ENCODE measurements around the gene TYK2. TPM values are rescaled to one million over a fixed set of nuclear protein-coding genes. Genes with fewer than 3 reads are reported as not detected.
"Not testable (repeated sequence)": the region's sequence is repeated elsewhere in the genome, so short reads cannot be mapped to it uniquely, and the experiment has no call there.

TYK2 gene
- total and polyA plus RNA-seq, 2 experiments from 2014 or later = 60.4 to 85.5 TPM

GRCh38 chr19:10368101-10368803 lies 12.1 kb downstream of the TYK2 start:
- Histone ChIP-seq H3K27me3 (replicated peaks; ENCODE audit: insufficient read depth) (no peaks in the 10 kb centered on the region), H3K9me2 (ENCODE audit: insufficient read depth) (no peaks in the 10 kb centered on the region), H3F3A (ENCODE audit: insufficient read depth) (no peaks in the 10 kb centered on the region), H3K79me2 (ENCODE audit: insufficient read depth) (no peaks in the 10 kb centered on the region), H4K20me1 (ENCODE audit: insufficient read depth) (no peaks in the 10 kb centered on the region), H3K4me2 (ENCODE audit: unreplicated experiment) (no peak overlapping the region), H3K9ac (no peak overlapping the region), H2AFZ (no peak overlapping the region), H3K4me3 (no peak overlapping the region), H3K27ac (no peak overlapping the region), H3K4me1 (ENCODE audit: insufficient read depth) (no peaks in the 10 kb centered on the region), H3K36me3 (ENCODE audit: low read depth) (peaks cover 9% of the 10 kb centered on the region; the same call in 1 of the 2 replicates), H3K9me3 (ENCODE audit: low read depth) (no peaks in the 10 kb centered on the region)
- WGBS, 2 experiments (ENCODE audit: low coverage in 1 of 2, low lambda C conversion rate in 2 of 2, missing lambda C conversion rate in 2 of 2) = 93 to 94% methylated on average over 15 of the region's 15 CpGs
- no peak for TF ChIP-seq EZH2phosphoT487 (IDR thresholded peaks at IDR 0.05; ENCODE audit: insufficient read depth, low read depth)
- no peak for TF ChIP-seq EZH2 (IDR thresholded peaks at IDR 0.05; ENCODE audit: insufficient read depth, poor library complexity, severe bottlenecking)
- DNase-seq = peak; percentile 26
- in situ Hi-C loops (cut with MboI) = no loop called here

GRCh38 chr19:10366950-10367512 lies 13.3 kb downstream of the TYK2 start:
- H3K36me3 ChIP-seq (ENCODE audit: low read depth); H3K9ac ChIP-seq; in situ Hi-C loops (cut with MboI); H2AFZ ChIP-seq; H3K27me3 ChIP-seq (replicated peaks; ENCODE audit: insufficient read depth); H3K9me2 ChIP-seq (ENCODE audit: insufficient read depth); DNase-seq; H3K9me3 ChIP-seq (ENCODE audit: low read depth); H3K79me2 ChIP-seq (ENCODE audit: insufficient read depth); H3K4me1 ChIP-seq (ENCODE audit: insufficient read depth); H4K20me1 ChIP-seq (ENCODE audit: insufficient read depth); H3K4me3 ChIP-seq; H3K27ac ChIP-seq; H3K4me2 ChIP-seq (ENCODE audit: unreplicated experiment); H3F3A ChIP-seq (ENCODE audit: insufficient read depth): not testable (repeated sequence)
- WGBS, 2 experiments (ENCODE audit: low coverage in 1 of 2, low lambda C conversion rate in 2 of 2, missing lambda C conversion rate in 2 of 2) = 98% methylated on average over 4 of the region's 4 CpGs

- no peak overlapping the region for H3K4me2 ChIP-seq (ENCODE audit: unreplicated experiment)
- no peaks in the 10 kb centered on the region for H3K79me2 ChIP-seq (ENCODE audit: insufficient read depth)
- H2AFZ ChIP-seq = no peak overlapping the region
- peaks cover 9% of the 10 kb centered on the region; the same call in 1 of the 2 replicates for H3K36me3 ChIP-seq (ENCODE audit: low read depth)
- no peak for DNase-seq
- no peaks in the 10 kb centered on the region for H3F3A ChIP-seq (ENCODE audit: insufficient read depth)
- in situ Hi-C loops (cut with MboI) = no loop called here
- WGBS, 2 experiments (ENCODE audit: low coverage in 1 of 2, low lambda C conversion rate in 2 of 2, missing lambda C conversion rate in 2 of 2) = 90 to 93% methylated on average over 22 to 23 of the region's 23 CpGs
- no peaks in the 10 kb centered on the region for H3K9me2 ChIP-seq (ENCODE audit: insufficient read depth)
- TF ChIP-seq EZH2 (IDR thresholded peaks at IDR 0.05; ENCODE audit: insufficient read depth, poor library complexity, severe bottlenecking) (no peak), EZH2phosphoT487 (IDR thresholded peaks at IDR 0.05; ENCODE audit: insufficient read depth, low read depth) (no peak)
- no peak overlapping the region for H3K27ac ChIP-seq
- no peaks in the 10 kb centered on the region for H3K27me3 ChIP-seq (replicated peaks; ENCODE audit: insufficient read depth)
- H4K20me1 ChIP-seq (ENCODE audit: insufficient read depth) = no peaks in the 10 kb centered on the region
- H3K9ac ChIP-seq = no peak overlapping the region
- no peaks in the 10 kb centered on the region for H3K9me3 ChIP-seq (ENCODE audit: low read depth)
- H3K4me1 ChIP-seq (ENCODE audit: insufficient read depth) = no peaks in the 10 kb centered on the region
- H3K4me3 ChIP-seq = no peak overlapping the region
Measured at GRCh38 chr19:10365518-10365917, 14.9 kb downstream of the TYK2 start.

GRCh38 chr19:10364644-10365043 lies 15.7 kb downstream of the TYK2 start:
- no peaks in the 10 kb centered on the region for H3K4me1 ChIP-seq (ENCODE audit: insufficient read depth)
- H3K9me2 ChIP-seq (ENCODE audit: insufficient read depth) = no peaks in the 10 kb centered on the region
- H3K9me3 ChIP-seq (ENCODE audit: low read depth) = no peaks in the 10 kb centered on the region
- no peak overlapping the region for H3K9ac ChIP-seq
- H3K36me3 ChIP-seq (ENCODE audit: low read depth) = peaks cover 9% of the 10 kb centered on the region; the same call in 1 of the 2 replicates
- 87 to 88% methylated on average over 18 to 19 of the region's 19 CpGs for WGBS, 2 experiments (ENCODE audit: low coverage in 1 of 2, low lambda C conversion rate in 2 of 2, missing lambda C conversion rate in 2 of 2)
- no peak overlapping the region for H3K4me2 ChIP-seq (ENCODE audit: unreplicated experiment)
- H3F3A ChIP-seq (ENCODE audit: insufficient read depth) = no peaks in the 10 kb centered on the region
- in situ Hi-C loops (cut with MboI) = no loop called here
- no peak overlapping the region for H2AFZ ChIP-seq
- TF ChIP-seq EZH2phosphoT487 (IDR thresholded peaks at IDR 0.05; ENCODE audit: insufficient read depth, low read depth) = no peak
- TF ChIP-seq EZH2 (IDR thresholded peaks at IDR 0.05; ENCODE audit: insufficient read depth, poor library complexity, severe bottlenecking) = no peak
- H3K79me2 ChIP-seq (ENCODE audit: insufficient read depth) = no peaks in the 10 kb centered on the region
- H3K4me3 ChIP-seq = no peak overlapping the region
- H3K27ac ChIP-seq = no peak overlapping the region
- H4K20me1 ChIP-seq (ENCODE audit: insufficient read depth) = no peaks in the 10 kb centered on the region
- no peaks in the 10 kb centered on the region for H3K27me3 ChIP-seq (replicated peaks; ENCODE audit: insufficient read depth)
- DNase-seq = no peak
